DMS53 treated with DMSO at 0.1 percent for 48 hours (cell line): ENCODE measurements around the gene FAIM2.
"Not testable (repeated sequence)": the region's sequence is repeated elsewhere in the genome, so short reads cannot be mapped to it uniquely, and the experiment has no call there.

Source experiments
- DNase-seq: peaks from one replicate; lab custom pipeline; 2025; ENCODE audit not compliant: unreplicated experiment; lab: John Stamatoyannopoulos, UW

Gene FAIM2

GRCh38 chr12:49866859-49867569 lies 36.7 kb downstream of the FAIM2 start:
- DNase-seq, result no peak

- no peak for DNase-seq
Measured at GRCh38 chr12:49865782-49866135, 37.9 kb downstream of the FAIM2 start.

DNA sequence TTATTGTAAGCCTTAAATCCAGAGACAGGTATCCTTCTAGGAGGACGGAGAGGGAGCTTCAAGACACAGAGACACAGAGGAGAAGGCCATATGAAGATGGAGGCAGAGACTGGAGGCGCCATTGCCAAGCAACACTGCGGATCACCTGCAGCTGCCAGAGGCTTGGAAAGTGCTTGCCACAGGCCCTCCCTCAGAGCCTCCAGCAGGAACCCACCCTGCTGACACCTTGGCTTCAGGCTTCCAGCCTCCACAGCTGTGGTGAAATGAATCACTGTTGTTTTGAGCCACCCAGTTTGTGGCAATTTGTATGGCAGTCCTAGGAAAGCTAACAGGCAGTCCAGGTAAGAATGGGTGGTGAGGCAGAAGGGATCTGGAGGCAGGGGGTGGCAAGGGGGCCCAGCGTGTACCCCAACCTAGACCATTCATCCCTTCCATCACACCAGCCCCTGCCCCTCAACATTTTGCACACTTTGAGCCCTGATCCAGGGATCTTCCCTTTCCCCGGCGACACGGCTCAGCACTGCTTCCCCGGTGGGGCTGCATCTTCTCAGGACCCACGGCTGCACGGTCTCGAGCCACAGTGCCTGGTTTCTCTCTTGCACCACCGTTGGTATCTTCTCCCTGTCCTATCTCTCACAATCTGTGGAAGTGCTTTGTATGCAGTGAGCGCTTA lies 38.5 kb downstream of the FAIM2 start:
- no peak for DNase-seq

DNA sequence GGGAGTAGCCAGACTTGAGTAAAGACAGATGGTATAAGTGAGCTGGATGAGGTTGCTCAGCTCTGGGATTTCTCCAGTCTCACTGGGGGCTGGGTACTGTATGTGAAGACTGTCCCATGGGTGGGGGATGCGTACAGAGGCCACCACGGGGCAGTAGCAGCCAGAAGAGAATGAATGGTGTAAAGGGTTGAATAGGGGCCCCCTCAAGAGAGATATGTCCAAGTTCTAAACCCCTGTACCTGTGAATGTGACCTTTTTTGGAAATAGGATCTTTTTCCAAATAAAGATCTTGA lies 39.0 kb downstream of the FAIM2 start:
- no peak for DNase-seq

GRCh38 chr12:49863946-49864797 lies 39.5 kb downstream of the FAIM2 start:
- no peak for DNase-seq

- not testable (repeated sequence) for DNase-seq
Measured at GRCh38 chr12:49860921-49861320, 42.8 kb downstream of the FAIM2 start.

DNA sequence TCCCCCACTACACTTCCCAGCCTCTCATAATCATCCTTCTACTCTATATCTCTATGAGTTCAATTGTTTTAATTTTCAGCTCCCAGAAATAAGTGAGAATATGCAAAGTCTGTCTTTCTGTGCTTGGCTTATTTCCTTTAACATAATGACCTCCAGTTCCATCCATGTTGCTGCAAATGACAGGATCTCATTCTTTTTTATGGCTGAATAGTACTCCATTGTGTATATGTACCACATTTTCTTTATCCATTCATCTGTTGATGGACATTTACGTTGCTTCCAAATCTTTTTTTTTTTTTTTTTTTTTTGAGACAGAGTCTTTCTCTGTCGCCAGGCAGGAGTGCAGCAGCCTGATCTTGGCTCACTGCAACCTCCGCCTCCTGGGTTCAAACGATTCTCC lies 47.8 kb downstream of the FAIM2 start:
- not testable (repeated sequence) for DNase-seq

DNA sequence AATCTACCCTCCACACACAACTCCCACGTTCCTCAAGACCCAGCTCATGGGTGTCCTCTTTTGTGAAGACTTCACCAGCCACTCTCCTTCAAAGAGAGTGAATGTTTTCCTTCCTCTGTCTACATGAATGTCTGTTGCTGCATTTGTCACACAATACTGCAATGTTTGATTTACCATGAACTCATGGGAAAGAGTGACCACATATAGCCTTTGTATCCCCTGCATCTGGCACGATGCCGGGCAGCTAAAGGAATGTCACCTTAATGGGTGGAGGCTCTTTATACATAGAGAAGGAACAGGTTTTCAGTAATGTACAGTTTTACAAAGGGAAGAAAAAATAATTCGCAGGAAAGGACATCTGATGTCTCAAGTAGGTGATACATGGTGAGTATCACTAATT lies 48.7 kb downstream of the FAIM2 start:
- DNase-seq, result no peak

DNA sequence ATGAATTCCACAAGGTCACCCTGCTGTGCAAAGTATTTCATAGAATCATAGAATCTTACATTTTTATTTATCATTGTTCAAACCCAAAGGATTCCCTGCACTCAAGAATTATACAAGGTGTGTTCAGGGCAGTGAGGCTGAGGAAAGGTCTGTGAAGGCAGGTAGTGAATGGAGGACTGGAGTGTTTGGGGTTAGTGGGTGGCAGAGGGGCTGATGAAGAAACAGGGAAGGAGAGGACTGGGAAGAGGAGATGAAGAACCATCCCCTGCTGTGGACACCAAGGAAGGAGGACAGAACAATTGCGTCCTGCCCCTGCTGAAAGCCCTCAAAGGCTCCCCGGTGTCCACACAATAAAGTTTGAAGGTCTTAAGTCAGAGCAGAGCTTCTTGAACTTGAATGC lies 50.0 kb downstream of the FAIM2 start:
- DNase-seq, result no peak

GRCh38 chr12:49847161-49847560 lies 56.5 kb downstream of the FAIM2 start:
- DNase-seq, result no peak

GRCh38 chr12:49846032-49846431 lies 57.7 kb downstream of the FAIM2 start:
- DNase-seq, result no peak

DNA sequence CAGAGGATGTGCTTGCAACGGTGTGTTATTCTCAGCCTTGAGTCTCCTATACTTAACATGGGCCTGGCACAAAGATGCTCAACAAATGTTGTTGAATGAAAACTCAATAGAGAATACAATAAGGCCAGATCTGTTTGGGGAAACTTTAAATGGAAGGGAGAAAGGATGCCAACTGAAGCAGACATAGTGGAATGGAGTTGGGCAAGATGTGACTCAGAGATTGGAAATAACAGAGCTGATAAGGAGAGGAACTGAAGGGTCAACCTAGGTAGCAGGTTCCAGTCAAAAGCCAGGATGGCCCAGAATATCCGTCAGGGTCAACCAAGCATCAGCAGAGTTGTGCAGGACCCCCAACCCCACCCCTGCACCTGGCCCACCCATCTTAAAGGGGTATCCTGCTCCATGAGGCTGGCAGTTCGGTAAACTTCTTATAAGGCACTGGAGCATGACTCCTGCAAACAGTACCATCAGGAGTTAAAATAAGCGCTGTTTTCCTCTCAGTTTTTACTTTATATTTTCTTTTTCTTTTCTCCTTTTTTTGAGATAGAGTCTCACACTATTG lies 59.7 kb downstream of the FAIM2 start:
- no peak for DNase-seq

- no peak for DNase-seq
Measured at GRCh38 chr12:49843411-49843810, 60.3 kb downstream of the FAIM2 start.

- DNase-seq, result peak; percentile 90
Measured at GRCh38 chr12:49842519-49843352, 61.0 kb downstream of the FAIM2 start, which contains the start of gene BCDIN3D. Gene BCDIN3D (minus strand): TSS chr12:49843106. CDS start chr12:49843087, 19 bp downstream.

- peak; percentile 30 for DNase-seq
Measured at GRCh38 chr12:49838973-49839633, 64.6 kb downstream of the FAIM2 start.

DNA sequence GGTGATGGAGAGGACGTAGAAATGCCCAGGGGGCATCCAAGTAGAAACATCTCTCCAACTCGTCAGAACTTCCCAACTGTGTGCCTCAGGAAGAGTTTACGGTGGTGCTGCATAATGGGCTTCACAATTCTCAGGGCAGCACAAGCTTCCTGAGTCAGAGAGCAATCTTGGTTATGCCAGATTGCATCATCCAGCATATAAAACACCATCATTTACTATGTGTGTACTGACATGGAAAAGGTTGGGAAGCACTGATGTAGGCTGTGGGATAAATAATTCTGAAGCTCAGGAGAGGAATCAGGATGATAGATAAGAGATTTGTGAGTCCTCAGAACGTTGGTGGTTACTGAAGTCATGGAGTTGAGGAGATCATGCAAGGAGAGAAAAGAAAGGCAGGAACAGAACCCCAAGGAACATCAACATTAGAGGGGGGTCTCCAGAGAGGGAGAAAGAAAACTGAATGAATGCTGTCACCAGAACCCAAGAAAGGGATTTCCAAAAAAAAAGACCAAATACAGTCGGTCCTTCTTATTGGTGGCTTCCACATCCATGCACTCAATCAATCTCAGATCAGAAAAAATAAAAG lies 70.8 kb downstream of the FAIM2 start:
- DNase-seq, result no peak

GRCh38 chr12:49831717-49832116 lies 72.0 kb downstream of the FAIM2 start:
- DNase-seq, result no peak

DNA sequence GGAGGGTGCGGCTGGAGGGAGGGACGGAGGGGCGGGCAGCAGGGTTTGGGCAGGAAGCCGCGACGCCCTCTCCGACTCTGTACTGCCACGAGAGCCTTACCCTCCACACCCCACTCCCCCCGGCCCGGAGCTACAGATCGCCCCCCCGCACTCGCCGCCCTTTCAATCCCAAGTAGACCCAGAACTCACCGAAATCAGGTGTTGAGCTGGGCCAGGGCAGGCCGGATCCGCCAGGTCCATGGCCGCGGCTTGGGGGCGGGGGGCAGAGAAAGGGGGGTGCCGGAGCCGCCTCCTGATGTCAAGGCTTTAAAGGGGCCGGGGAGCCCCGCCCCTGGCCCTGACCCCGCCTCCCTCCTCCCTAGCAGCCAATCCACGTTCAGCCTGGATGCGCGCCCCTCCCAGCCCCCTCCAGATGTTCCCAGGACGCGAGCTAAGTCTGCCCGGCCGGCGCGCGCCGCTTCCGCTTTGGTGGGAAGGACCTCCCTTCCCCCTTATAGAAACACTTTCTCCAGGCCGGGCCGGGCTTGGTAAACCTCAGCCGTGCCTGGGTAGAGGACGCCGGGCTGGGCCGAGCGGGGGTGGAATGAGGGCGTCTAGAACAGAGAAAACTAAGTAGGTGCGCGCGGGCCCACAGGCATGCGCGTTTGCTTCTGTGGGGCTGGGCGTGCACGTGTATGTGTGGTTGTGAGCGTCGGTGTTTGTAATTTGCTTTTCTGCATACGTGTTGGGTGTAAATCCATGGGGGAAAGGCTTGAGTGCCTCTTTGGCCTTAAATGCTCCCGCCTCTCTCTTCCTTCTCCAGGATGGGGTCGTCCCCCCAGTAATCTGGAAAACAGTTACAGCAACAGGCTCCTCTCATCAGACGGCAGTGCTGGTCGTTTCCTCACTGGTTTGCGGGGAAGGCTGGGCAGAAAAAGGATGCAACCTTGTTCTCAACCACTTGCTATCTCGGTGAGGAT lies 75.3 kb downstream of the FAIM2 start, which contains the start of gene NCKAP5L:
Gene NCKAP5L, minus strand, starts transcription at position 281 of the 959 bp plus-strand sequence. CDS start 24,369 bp downstream, outside the sequence.
- peak; percentile 83 for DNase-seq
